HFF-Myc (cell line): ENCODE data around the gene CCNY.

Source experiments
- DNase-seq: peaks from one replicate; pipeline ENCODE4 v3.0.0-alpha.2; 2011; ENCODE audit warnings: low read depth; ENCODE audit errors: extremely low read depth
- H3K4me3 ChIP-seq: replicated peaks from 2 replicates; pipeline ENCODE4 v1.5.1; 2011; ENCODE audit warnings: low read depth, mild to moderate bottlenecking, control low read depth, low read length
- TF ChIP-seq, protein P1 (sequence below): IDR thresholded peaks from 2 replicates; pipeline ENCODE4 v1.5.1; 2012; ENCODE audit warnings: mild to moderate bottlenecking, low read depth, low read length, control low read depth; ENCODE audit errors: missing control alignments

CCNY gene

GRCh38 chr10:35448687-35449662 lies 112.7 kb downstream of the CCNY start:
- H3K4me3 ChIP-seq: no peak overlapping the region
- DNase-seq: no peak
- TF ChIP-seq, protein P1, sequence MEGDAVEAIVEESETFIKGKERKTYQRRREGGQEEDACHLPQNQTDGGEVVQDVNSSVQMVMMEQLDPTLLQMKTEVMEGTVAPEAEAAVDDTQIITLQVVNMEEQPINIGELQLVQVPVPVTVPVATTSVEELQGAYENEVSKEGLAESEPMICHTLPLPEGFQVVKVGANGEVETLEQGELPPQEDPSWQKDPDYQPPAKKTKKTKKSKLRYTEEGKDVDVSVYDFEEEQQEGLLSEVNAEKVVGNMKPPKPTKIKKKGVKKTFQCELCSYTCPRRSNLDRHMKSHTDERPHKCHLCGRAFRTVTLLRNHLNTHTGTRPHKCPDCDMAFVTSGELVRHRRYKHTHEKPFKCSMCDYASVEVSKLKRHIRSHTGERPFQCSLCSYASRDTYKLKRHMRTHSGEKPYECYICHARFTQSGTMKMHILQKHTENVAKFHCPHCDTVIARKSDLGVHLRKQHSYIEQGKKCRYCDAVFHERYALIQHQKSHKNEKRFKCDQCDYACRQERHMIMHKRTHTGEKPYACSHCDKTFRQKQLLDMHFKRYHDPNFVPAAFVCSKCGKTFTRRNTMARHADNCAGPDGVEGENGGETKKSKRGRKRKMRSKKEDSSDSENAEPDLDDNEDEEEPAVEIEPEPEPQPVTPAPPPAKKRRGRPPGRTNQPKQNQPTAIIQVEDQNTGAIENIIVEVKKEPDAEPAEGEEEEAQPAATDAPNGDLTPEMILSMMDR: no peak

DNA sequence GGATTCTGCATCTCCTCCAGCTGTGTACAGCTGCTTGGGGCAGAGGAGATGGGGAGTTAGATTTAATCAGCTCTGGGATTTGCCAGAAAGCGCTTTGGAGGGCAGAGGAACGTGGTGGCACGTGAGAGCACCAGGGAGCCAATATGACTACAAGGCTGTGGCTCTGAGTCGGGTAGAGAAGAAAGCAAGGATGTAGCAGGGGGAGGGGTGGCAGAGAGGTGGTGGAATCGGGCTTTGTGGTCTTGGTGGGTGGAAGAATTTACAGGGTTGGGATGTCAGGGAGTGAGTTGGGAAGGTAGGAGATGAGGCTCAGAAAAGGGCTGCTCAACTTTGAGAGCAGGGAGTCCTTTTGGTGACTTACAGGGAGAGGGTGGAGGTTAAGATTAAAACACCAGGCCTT lies 113.6 kb downstream of the CCNY start:
- TF ChIP-seq, protein P1: no peak
- H3K4me3 ChIP-seq: no peak overlapping the region
- DNase-seq: no peak

DNA sequence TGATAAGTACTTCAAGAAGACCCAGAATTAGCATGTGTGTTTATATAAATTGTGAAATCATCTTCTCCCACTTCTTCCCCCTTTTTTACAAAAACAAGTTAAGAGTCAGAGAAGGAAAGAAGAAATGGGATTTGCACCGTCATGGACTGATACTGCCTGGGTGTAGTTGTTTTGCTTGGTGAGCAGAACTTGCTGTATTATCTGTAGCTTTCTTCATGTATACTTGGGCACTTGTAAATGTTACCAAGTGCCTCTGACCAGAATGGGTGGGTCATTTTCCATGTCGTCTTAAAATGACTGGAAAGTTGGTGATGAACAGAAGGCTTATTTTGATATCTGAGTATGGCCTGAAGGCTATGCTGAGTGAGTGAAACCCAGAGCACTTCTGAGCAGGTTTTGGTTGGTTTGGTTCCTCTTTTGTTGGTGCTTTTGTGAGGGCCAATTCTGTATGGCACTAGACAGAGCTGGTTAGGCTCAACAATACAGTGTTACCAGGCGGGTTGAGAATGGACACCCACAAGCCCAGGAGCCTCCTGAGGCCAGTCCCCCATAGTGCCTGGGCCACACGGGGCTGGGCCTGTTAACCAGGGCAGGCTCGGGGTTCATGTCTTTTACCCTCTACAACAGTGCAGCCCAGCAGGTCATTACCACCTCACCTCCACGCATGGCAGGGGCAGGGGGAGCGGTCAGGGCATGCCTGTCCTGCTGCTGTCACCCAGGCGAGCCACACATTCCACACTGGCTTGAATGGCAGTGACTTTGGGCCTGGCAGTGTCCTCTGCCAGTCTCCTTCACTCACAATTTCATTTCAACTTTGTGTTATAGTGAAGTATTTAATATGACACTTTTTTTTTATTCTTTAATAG lies 115.1 kb downstream of the CCNY start:
- DNase-seq: no peak
- TF ChIP-seq, protein P1: no peak
- H3K4me3 ChIP-seq: no peak overlapping the region

DNA sequence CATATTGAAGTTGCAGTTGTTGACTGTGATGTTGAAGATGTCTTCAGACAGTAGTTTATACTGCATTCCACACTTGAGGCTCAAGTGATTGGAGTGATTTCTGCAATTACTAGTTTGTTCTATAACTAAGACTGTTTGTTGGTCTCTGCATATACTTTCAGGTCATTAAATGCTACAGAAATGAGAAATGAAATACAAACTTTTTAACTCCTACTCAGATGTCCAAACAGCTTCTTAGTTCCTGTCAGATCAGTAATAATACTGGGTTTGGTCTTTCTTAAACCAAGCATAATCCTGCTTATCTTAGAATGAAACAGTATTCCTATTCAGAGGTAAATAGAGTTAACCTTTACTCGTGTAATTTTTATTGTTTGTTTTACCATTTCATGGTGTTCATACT lies 115.9 kb downstream of the CCNY start:
- DNase-seq: no peak
- H3K4me3 ChIP-seq: no peak overlapping the region
- TF ChIP-seq, protein P1: no peak

DNA sequence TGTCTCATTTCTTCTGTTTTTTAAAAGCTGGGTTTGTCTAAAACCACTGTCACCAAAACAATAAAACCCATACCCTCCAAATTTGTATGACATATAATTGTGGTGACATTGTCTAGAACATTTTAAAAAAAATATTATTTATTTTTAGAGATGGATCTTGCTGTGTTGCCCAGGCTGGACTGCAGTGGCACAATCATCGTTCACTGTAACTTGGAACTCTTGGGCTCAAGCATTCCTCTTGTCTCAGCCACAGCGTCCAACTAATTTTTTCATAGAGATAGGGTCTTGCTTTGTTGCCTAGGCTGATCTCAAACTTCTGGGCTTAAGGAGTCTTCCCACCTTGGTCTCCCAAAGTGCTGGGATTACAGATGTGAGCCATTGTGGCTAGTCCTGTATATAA lies 116.5 kb downstream of the CCNY start:
- DNase-seq: no peak
- TF ChIP-seq, protein P1: no peak
- H3K4me3 ChIP-seq: no peak overlapping the region

DNA sequence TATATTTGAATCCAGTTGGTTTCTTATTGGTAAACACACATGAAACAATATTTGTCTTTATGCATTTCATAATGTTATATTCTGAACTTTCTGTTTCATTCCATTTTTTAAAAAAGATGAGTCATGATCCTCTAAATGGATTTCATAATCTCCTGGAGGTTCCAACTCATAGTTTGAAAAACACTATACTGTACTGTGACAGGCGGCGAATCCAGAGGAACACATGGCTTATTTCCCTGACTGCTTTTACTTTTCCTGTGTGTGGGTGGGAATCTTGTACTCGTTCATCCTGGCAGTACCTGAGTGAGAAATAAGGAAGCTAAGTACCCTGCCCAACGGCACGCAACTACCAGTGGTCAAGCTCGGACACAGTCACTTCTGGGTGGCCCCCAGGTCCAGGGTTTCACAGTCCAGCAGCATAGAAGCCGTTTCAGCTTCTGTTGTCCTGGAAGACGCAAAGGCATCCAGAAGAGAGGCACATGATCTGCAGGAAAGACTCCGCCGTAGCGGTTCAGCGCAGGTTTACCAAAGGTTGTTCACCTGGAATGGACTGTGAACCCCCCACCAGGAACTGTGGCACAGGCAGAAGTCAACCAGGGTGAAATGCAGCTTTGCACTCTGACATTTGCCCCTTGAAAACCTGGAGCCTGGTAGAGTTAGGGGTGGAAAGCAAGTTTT lies 117.7 kb downstream of the CCNY start:
- DNase-seq: no peak
- TF ChIP-seq, protein P1: no peak
- no peak overlapping the region for H3K4me3 ChIP-seq
